Right hindlimb (tissue), 1 donor: ENCODE data around the gene ZC3H7B.
A peak's percentile ranks its signal among the peaks of the same experiment; 100 is the strongest.
"Not testable (repeated sequence)": the region's sequence is repeated elsewhere in the genome, so short reads cannot be mapped to it uniquely, and the experiment has no call there.

ENCODE experiments used
- DNase-seq: peaks from one replicate; pipeline ENCODE4 v3.0.0-alpha.2; 2018

ZC3H7B gene

GRCh38 chr22:41288245-41288946 lies 12.9 kb upstream of the ZC3H7B start:
- no peak for DNase-seq

- no peak for DNase-seq
Observed at GRCh38 chr22:41289671-41290070, 11.7 kb upstream of the ZC3H7B start.

- no peak for DNase-seq
Observed at GRCh38 chr22:41290262-41291221, 10.8 kb upstream of the ZC3H7B start.

GRCh38 chr22:41294816-41295215 lies 6.5 kb upstream of the ZC3H7B start:
- not testable (repeated sequence) for DNase-seq

- no peak for DNase-seq
Observed at GRCh38 chr22:41296826-41297667, 4.3 kb upstream of the ZC3H7B start.

- no peak for DNase-seq
Observed at GRCh38 chr22:41300661-41301060, 664 bp upstream of the ZC3H7B start.

GRCh38 chr22:41302021-41302767 lies 869 bp downstream of the ZC3H7B start:
- peak; percentile 55 for DNase-seq

- DNase-seq, result no peak
Observed at GRCh38 chr22:41302811-41303210, 1.5 kb downstream of the ZC3H7B start.

GRCh38 chr22:41305646-41306045 lies 4.3 kb downstream of the ZC3H7B start:
- no peak for DNase-seq

- DNase-seq, result no peak
Observed at GRCh38 chr22:41308054-41308453, 6.7 kb downstream of the ZC3H7B start.

- no peak for DNase-seq
Observed at GRCh38 chr22:41308544-41308947, 7.2 kb downstream of the ZC3H7B start.

GRCh38 chr22:41310336-41310735 lies 9.0 kb downstream of the ZC3H7B start:
- no peak for DNase-seq

- DNase-seq, result no peak
Observed at GRCh38 chr22:41311487-41311886, 10.2 kb downstream of the ZC3H7B start.

GRCh38 chr22:41314821-41315220 lies 13.5 kb downstream of the ZC3H7B start:
- DNase-seq, result no peak

- DNase-seq, result no peak
Observed at GRCh38 chr22:41315586-41315985, 14.3 kb downstream of the ZC3H7B start.

GRCh38 chr22:41320416-41321240 lies 19.3 kb downstream of the ZC3H7B start:
- no peak for DNase-seq

GRCh38 chr22:41324821-41325528 lies 23.6 kb downstream of the ZC3H7B start:
- DNase-seq, result peak; percentile 49

GRCh38 chr22:41327124-41327523 lies 25.8 kb downstream of the ZC3H7B start:
- DNase-seq, result no peak

- no peak for DNase-seq
Observed at GRCh38 chr22:41330169-41330568, 28.8 kb downstream of the ZC3H7B start.

GRCh38 chr22:41332217-41332939 lies 31.1 kb downstream of the ZC3H7B start:
- DNase-seq, result no peak
